Astrocyte of the cerebellum (primary cell): ENCODE results near the gene ACKR4.

ENCODE experiments used
- DNase-seq: peaks from one replicate; pipeline ENCODE4 v3.0.0-alpha.2; 2011; ENCODE audit warnings: low read depth
- H3K4me3 ChIP-seq: 2 replicates; pipeline ENCODE4 v1.5.1; 2011; ENCODE audit warnings: mild to moderate bottlenecking, low read depth, low read length, moderate library complexity
- in situ Hi-C: cut with HindIII; loops from 2 replicates; pipeline ENCODE4 v1.10.0; 2017; ENCODE audit warnings: low sequenced_read_pairs
- TF ChIP-seq, protein P1 (sequence below): IDR thresholded peaks from 2 replicates; pipeline ENCODE4 v1.5.1; 2012; ENCODE audit warnings: low read length, low read depth, moderate library complexity, mild to moderate bottlenecking; ENCODE audit errors: missing control alignments

ACKR4 gene

DNA sequence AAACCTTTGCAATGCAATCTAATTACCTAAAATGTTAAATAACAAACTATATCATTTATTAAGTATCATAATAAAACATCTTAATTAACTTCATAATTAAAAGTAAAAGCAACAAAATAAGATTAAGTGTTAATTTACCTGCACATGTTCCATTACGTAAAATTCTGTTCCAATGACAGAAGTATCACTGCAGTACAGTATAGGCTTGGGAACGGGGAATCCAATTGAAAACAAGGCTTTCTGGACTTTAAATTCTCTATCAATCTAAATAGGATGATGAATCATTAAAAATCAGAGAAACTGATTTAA, 45.4 kb downstream of the ACKR4 start:
- H3K4me3 ChIP-seq, result no peak overlapping the region
- TF ChIP-seq, protein P1, sequence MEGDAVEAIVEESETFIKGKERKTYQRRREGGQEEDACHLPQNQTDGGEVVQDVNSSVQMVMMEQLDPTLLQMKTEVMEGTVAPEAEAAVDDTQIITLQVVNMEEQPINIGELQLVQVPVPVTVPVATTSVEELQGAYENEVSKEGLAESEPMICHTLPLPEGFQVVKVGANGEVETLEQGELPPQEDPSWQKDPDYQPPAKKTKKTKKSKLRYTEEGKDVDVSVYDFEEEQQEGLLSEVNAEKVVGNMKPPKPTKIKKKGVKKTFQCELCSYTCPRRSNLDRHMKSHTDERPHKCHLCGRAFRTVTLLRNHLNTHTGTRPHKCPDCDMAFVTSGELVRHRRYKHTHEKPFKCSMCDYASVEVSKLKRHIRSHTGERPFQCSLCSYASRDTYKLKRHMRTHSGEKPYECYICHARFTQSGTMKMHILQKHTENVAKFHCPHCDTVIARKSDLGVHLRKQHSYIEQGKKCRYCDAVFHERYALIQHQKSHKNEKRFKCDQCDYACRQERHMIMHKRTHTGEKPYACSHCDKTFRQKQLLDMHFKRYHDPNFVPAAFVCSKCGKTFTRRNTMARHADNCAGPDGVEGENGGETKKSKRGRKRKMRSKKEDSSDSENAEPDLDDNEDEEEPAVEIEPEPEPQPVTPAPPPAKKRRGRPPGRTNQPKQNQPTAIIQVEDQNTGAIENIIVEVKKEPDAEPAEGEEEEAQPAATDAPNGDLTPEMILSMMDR, result no peak
- in situ Hi-C loops, result loop anchor here (25.0 kb wide), 1 partner anchor 105 kb away; no protein-coding TSS in a partner anchor
- DNase-seq, result no peak

DNA sequence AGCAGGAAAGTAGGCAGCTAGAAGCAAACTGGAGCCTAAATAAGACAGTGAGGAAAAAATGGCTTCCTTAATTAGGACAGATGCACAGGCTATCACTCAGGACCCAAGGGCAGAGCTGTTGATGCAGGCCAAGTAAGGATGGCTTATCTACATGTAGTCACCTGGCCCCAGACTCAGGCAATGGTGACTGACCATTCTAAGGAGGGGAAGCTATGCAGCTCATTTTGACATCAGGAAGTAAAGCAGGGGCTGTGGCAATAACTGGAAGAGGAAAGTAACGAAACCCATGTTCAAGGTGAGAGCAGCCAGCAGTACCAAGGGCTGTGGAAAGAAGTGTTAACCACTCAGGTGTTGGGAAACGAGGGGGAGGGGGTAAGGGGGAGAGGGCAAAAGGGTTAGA, 46.3 kb downstream of the ACKR4 start:
- no peak overlapping the region for H3K4me3 ChIP-seq
- no peak for DNase-seq
- in situ Hi-C loops, result loop anchor here (25.0 kb wide), 1 partner anchor 106 kb away; no protein-coding TSS in a partner anchor
- TF ChIP-seq, protein P1, result no peak

DNA sequence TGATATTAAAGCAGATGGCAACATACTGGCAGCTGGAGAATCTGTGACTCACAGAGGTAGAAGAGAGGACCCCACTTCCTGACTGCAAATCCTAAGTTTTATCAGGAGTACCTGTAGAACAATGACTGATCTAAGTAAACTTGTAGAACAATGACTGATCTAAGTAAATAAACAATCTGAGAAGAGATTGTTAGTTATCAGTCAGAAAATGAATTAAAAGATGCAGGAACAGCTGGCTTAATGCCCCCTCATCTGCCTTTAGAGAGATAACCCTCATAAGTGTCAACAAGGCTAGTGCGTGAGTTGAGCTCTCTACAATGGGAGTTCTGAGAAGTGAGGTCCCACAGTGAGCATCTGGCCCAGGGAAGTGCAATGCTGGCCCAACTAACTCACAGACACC, 48.0 kb downstream of the ACKR4 start:
- in situ Hi-C loops, result loop anchor here (25.0 kb wide), 1 partner anchor 108 kb away; no protein-coding TSS in a partner anchor
- no peak for DNase-seq
- H3K4me3 ChIP-seq, result no peak overlapping the region
- TF ChIP-seq, protein P1, result no peak

DNA sequence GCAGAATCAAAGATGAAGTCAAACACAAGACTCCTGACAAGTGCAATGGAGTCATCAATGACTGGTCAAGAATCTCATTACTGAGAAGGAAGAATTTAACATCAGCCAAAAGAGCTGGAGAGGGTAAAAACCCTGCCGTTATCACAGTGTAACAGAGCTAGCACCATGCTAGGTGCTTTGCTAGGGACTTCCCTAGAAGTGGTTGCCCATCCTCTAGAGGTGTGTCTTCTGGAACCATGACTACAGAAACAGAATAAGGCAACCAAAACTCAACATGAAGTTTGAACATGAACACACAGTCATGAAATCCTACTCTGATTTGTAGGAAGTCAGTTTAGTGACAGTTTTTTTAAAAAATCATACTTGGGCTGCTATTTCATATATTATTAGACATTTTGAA, 53.1 kb downstream of the ACKR4 start:
- in situ Hi-C loops, result no loop called here
- DNase-seq, result no peak
- no peak overlapping the region for H3K4me3 ChIP-seq
- TF ChIP-seq, protein P1, result no peak
